Tibial nerve (tissue), 4 donors: ENCODE data around the gene SYT3. TPM values are rescaled to one million over a fixed set of nuclear protein-coding genes. Genes with fewer than 3 reads are reported as not detected.

ENCODE experiments used
- DNase-seq, 2 donors: peaks; one replicate each; pipeline ENCODE4 v3.0.0-alpha.2; 2019; ENCODE audit warnings: low spot score in 2 of 2
- H3K27ac ChIP-seq, 4 donors: fragments of 200-600 bp; sonication (generic) in 3 of 4; one replicate each; pipeline ENCODE4 v1.5.1; 2017 to 2019; ENCODE audit warnings: mild to moderate bottlenecking in 1 of 4
- H3K27me3 ChIP-seq, 2 donors: fragments of 200-600 bp; sonication (generic) in 1 of 2; one replicate each; pipeline versions ENCODE4 v1.5.1 to v1.6.0; 2017 to 2019
- H3K36me3 ChIP-seq, 3 donors: fragments of 200-600 bp; sonication (generic); one replicate each; pipeline ENCODE4 v1.5.1; 2018 to 2019
- H3K4me1 ChIP-seq, 4 donors: fragments of 200-600 bp; sonication (generic) in 3 of 4; one replicate each; pipeline ENCODE4 v1.5.1; 2017 to 2019
- H3K4me3 ChIP-seq, 4 donors: fragments of 200-600 bp; sonication (generic) in 3 of 4; one replicate each; pipeline ENCODE4 v1.5.1; 2017 to 2019; ENCODE audit warnings: mild to moderate bottlenecking in 1 of 4, moderate library complexity in 1 of 4
- H3K9me3 ChIP-seq, 4 donors: fragments of 200-600 bp; sonication (generic) in 3 of 4; one replicate each; pipeline ENCODE4 v1.5.1; 2017 to 2019
- CTCF ChIP-seq, 5 experiments: fragments of 200-600 bp in 3 of 5; fragments of 450-650 bp in 2 of 5; sonication (generic) in 3 of 5; IDR thresholded peaks; one replicate each; pipeline ENCODE4 v1.5.1; 2016 to 2019; ENCODE audit warnings: antibody characterized with exemption in 5 of 5, mild to moderate bottlenecking in 3 of 5, moderate library complexity in 2 of 5
- EP300 ChIP-seq, 2 donors: sonication (generic); formaldehyde crosslinking; IDR thresholded peaks; one replicate each; pipeline ENCODE4 v1.6.1; 2017; ENCODE audit warnings: antibody characterized with exemption in 2 of 2, mild to moderate bottlenecking in 1 of 2
- POLR2A ChIP-seq, 2 donors: fragments of 450-650 bp; IDR thresholded peaks; one replicate each; pipeline ENCODE4 v1.6.1; 2017; ENCODE audit warnings: antibody characterized with exemption in 2 of 2, mild to moderate bottlenecking in 2 of 2, moderate library complexity in 2 of 2
- WGBS, 2 donors: methylation state at CpG; one replicate each; pipeline ENCODE4 v1.1.5; 2018; 5-methylcytosine and 5-hydroxymethylcytosine counted together
- total RNA-seq, 4 donors: library from RNA; depleted of rRNA; stranded (reverse); fragments of >200 nt; gene quantifications; one replicate each; pipeline ENCODE4 v1.1.0, GENCODE V29; 2016

Gene SYT3
- total RNA-seq, 4 donors from 2014 or later, result not detected

- Histone ChIP-seq H3K9me3 (peaks cover 0 to 5% (median 0%) of the 10 kb centered on the region in 4 donors), H3K27me3 (peaks cover 0 to 68% of the 10 kb centered on the region in 2 donors), H3K36me3 (no peaks in the 10 kb centered on the region), H3K4me3 (no peak overlapping the region), H3K4me1 (peaks cover 0 to 21% (median 3%) of the 10 kb centered on the region in 4 donors), H3K27ac (no peak overlapping the region)
- peak in 1 of 2 donors; percentile 20 for DNase-seq
- TF ChIP-seq CTCF (IDR thresholded peaks at IDR 0.05) (peak; percentile 40 to 56 (median 55)), POLR2A (IDR thresholded peaks at IDR 0.05) (no peak), EP300 (IDR thresholded peaks at IDR 0.05) (no peak)
- 37 to 43% methylated on average over 21 to 23 of the region's 23 CpGs for WGBS, 2 donors
Observed at GRCh38 chr19:50669302-50670101, 29.8 kb upstream of the SYT3 start.

- no peaks in the 10 kb centered on the region for H3K36me3 ChIP-seq
- H3K27ac ChIP-seq, result no peak overlapping the region
- no peak overlapping the region for H3K4me3 ChIP-seq
- peaks cover 0 to 21% (median 3%) of the 10 kb centered on the region in 4 donors for H3K4me1 ChIP-seq
- H3K27me3 ChIP-seq, result peaks cover 0 to 74% of the 10 kb centered on the region in 2 donors
- H3K9me3 ChIP-seq, result peaks cover 0 to 9% (median 0%) of the 10 kb centered on the region in 4 donors
- DNase-seq, result no peak
- 37 to 42% methylated on average over 18 to 19 of the region's 20 CpGs for WGBS, 2 donors
- TF ChIP-seq POLR2A (IDR thresholded peaks at IDR 0.05) (no peak), CTCF (IDR thresholded peaks at IDR 0.05) (no peak)
Observed at GRCh38 chr19:50668879-50669278, 29.2 kb upstream of the SYT3 start.

- no peak overlapping the region for H3K4me3 ChIP-seq
- H3K36me3 ChIP-seq, result no peaks in the 10 kb centered on the region
- DNase-seq, result no peak
- TF ChIP-seq CTCF (IDR thresholded peaks at IDR 0.05) (no peak), POLR2A (IDR thresholded peaks at IDR 0.05) (no peak), EP300 (IDR thresholded peaks at IDR 0.05) (no peak)
- 3% methylated on average over 33 of the region's 49 CpGs; no CpG with 5 or more reads in 1 of the 2 donors for WGBS, 2 donors
- peaks cover 0 to 74% of the 10 kb centered on the region in 2 donors for H3K27me3 ChIP-seq
- peaks cover 0 to 9% (median 0%) of the 10 kb centered on the region in 4 donors for H3K9me3 ChIP-seq
- no peak overlapping the region for H3K27ac ChIP-seq
- peaks cover 0 to 21% (median 3%) of the 10 kb centered on the region in 4 donors for H3K4me1 ChIP-seq
Observed at GRCh38 chr19:50668416-50668815, 28.7 kb upstream of the SYT3 start.

- Histone ChIP-seq H3K4me1 (peaks cover 0 to 21% (median 3%) of the 10 kb centered on the region in 4 donors), H3K9me3 (peaks cover 0 to 9% (median 0%) of the 10 kb centered on the region in 4 donors), H3K27me3 (peaks cover 0 to 77% of the 10 kb centered on the region in 2 donors), H3K27ac (no peak overlapping the region), H3K36me3 (no peaks in the 10 kb centered on the region), H3K4me3 (no peak overlapping the region)
- DNase-seq, result no peak
- TF ChIP-seq CTCF (IDR thresholded peaks at IDR 0.05), result no peak
- 3 to 10% methylated on average over 4 to 20 of the region's 58 CpGs for WGBS, 2 donors
Observed at GRCh38 chr19:50667759-50668231, 28.1 kb upstream of the SYT3 start.

- no peaks in the 10 kb centered on the region for H3K36me3 ChIP-seq
- WGBS, 2 donors, result 4 to 9% methylated on average over 19 of the region's 56 CpGs
- peaks cover 0 to 9% (median 0%) of the 10 kb centered on the region in 4 donors for H3K9me3 ChIP-seq
- peaks cover 0 to 21% (median 3%) of the 10 kb centered on the region in 4 donors for H3K4me1 ChIP-seq
- no peak for DNase-seq
- peaks cover 0 to 79% of the 10 kb centered on the region in 2 donors for H3K27me3 ChIP-seq
- no peak for TF ChIP-seq EP300 (IDR thresholded peaks at IDR 0.05)
- no peak for TF ChIP-seq POLR2A (IDR thresholded peaks at IDR 0.05)
- no peak overlapping the region for H3K27ac ChIP-seq
- no peak overlapping the region for H3K4me3 ChIP-seq
Observed at GRCh38 chr19:50667177-50667758, 27.6 kb upstream of the SYT3 start.
